SK-N-SH treated with all-trans-retinoic acid at 6 μM for 48 hours (cell line): ENCODE measurements around the gene SLC5A5.

ENCODE experiments used
- ATAC-seq: fragments of 200-7000 bp; cut with Tn5 transposase; 3 replicates; pipeline ENCODE4 v1.9.1; 2020; ENCODE audit warnings: mild to moderate bottlenecking, moderate library complexity
- ARNTL ChIP-seq: fragments of 450-650 bp; formaldehyde crosslinking; IDR thresholded peaks from 2 replicates; pipeline ENCODE4 v1.5.0; 2020; ENCODE audit warnings: low read depth, mild to moderate bottlenecking, moderate library complexity, borderline replicate concordance
- BACH2 ChIP-seq: fragments of 250-450 bp; sonication (Bioruptor Pico); IDR thresholded peaks from 2 replicates; pipeline ENCODE4 v1.9.0; 2021; ENCODE audit warnings: mild to moderate bottlenecking, borderline replicate concordance
- CSDC2 ChIP-seq: fragments of 250-450 bp; sonication (Bioruptor Pico); IDR thresholded peaks from 2 replicates; pipeline ENCODE4 v1.5.0; 2020; ENCODE audit warnings: mild to moderate bottlenecking, moderate library complexity
- ESRRG ChIP-seq: fragments of 250-450 bp; sonication (Bioruptor Pico); IDR thresholded peaks from 2 replicates; pipeline ENCODE4 v1.6.1; 2021; ENCODE audit warnings: mild to moderate bottlenecking
- GLIS3 ChIP-seq: fragments of 250-450 bp; sonication (Bioruptor Pico); IDR thresholded peaks from 2 replicates; pipeline ENCODE4 v1.5.0; 2020; ENCODE audit warnings: mild to moderate bottlenecking, moderate library complexity
- OSR1 ChIP-seq: fragments of 250-450 bp; sonication (Bioruptor Pico); IDR thresholded peaks from 2 replicates; pipeline ENCODE4 v1.8.0; 2022; ENCODE audit warnings: moderate library complexity, mild to moderate bottlenecking, inconsistent platforms
- RARB ChIP-seq: fragments of 250-450 bp; sonication (Bioruptor Pico); IDR thresholded peaks from 2 replicates; pipeline ENCODE4 v1.8.0; 2021; ENCODE audit warnings: mild to moderate bottlenecking, moderate library complexity
- SNAI2 ChIP-seq: fragments of 250-450 bp; sonication (Bioruptor Pico); IDR thresholded peaks from 2 replicates; pipeline ENCODE4 v1.5.0; 2020; ENCODE audit warnings: mild to moderate bottlenecking, moderate library complexity
- TCF4 ChIP-seq: fragments of 250-450 bp; sonication (Bioruptor Pico); IDR thresholded peaks from 2 replicates; pipeline ENCODE4 v1.8.0; 2021; ENCODE audit warnings: mild to moderate bottlenecking, moderate library complexity, borderline replicate concordance
- ZC3H10 ChIP-seq: fragments of 250-450 bp; sonication (Bioruptor Pico); IDR thresholded peaks from 2 replicates; pipeline ENCODE4 v1.5.1; 2021; ENCODE audit warnings: mild to moderate bottlenecking, moderate library complexity
- ZFP3 ChIP-seq: fragments of 250-450 bp; sonication (Bioruptor Pico); IDR thresholded peaks from 2 replicates; pipeline ENCODE4 v1.5.0; 2020; ENCODE audit warnings: mild to moderate bottlenecking, moderate library complexity
- ZFP30 ChIP-seq: fragments of 450-650 bp; formaldehyde crosslinking; IDR thresholded peaks from 2 replicates; pipeline ENCODE4 v1.5.0; 2022; ENCODE audit warnings: mild to moderate bottlenecking, moderate library complexity
- ZNF70 ChIP-seq: fragments of 450-650 bp; formaldehyde crosslinking; IDR thresholded peaks from 2 replicates; pipeline ENCODE4 v1.5.0; 2020; ENCODE audit warnings: mild to moderate bottlenecking, moderate library complexity
- ZNF8 ChIP-seq: fragments of 450-650 bp; formaldehyde crosslinking; IDR thresholded peaks from 2 replicates; pipeline ENCODE4 v1.5.0; 2020; ENCODE audit warnings: mild to moderate bottlenecking, moderate library complexity
- TF ChIP-seq, protein P1 (sequence below): fragments of 250-450 bp; sonication (Bioruptor Pico); IDR thresholded peaks from 2 replicates; pipeline ENCODE4 v1.5.0; 2020; ENCODE audit warnings: mild to moderate bottlenecking, moderate library complexity
- TF ChIP-seq, protein P2 (sequence below): fragments of 250-450 bp; sonication (Bioruptor Pico); IDR thresholded peaks from 2 replicates; pipeline ENCODE4 v1.5.1; 2021; ENCODE audit warnings: mild to moderate bottlenecking, moderate library complexity
- TF ChIP-seq, protein P3 (sequence below): fragments of 250-450 bp; sonication (Bioruptor Pico); IDR thresholded peaks from 2 replicates; pipeline ENCODE4 v1.8.0; 2020; ENCODE audit warnings: mild to moderate bottlenecking, moderate library complexity, borderline replicate concordance
- TF ChIP-seq, protein P4 (sequence below): fragments of 250-450 bp; sonication (Bioruptor Pico); IDR thresholded peaks from 2 replicates; pipeline ENCODE4 v1.5.1; 2020; ENCODE audit warnings: low read depth, mild to moderate bottlenecking, moderate library complexity
- TF ChIP-seq, protein P5 (sequence below): fragments of 250-450 bp; sonication (Bioruptor Pico); IDR thresholded peaks from 2 replicates; pipeline ENCODE4 v1.8.0; 2021; ENCODE audit warnings: low read depth, mild to moderate bottlenecking, moderate library complexity, borderline replicate concordance

SLC5A5 gene

DNA sequence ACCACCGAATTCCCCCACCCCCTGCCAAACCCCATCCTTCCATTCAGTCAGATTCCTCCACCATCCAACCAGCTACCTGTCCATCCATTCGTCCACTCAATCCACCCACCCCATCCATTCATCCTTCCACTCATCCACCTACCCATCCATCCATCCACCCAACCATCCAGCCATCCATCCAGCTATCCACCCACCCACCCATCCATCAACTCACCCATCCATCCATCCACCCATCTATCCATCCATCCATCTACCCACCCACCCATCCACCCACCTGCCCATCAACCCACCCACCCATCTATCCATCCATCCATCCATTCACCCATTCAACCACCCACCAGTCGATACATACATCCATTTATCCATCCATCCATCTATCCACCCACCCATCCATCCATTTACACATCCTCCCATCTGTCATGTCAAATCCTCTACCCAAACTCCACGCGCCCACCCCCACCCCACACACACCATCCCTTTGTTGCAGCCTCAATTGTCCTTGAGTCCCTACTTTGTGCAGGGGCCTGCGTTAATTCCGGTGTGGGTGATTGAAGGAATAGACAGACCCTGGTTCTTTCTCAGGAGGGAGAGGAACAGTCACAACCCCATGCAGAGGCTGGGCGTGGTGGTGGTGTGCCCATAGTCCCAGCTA, 5.3 kb upstream of the SLC5A5 start:
- no peak for TF ChIP-seq ARNTL (CRISPR knock-in tag)
- TF ChIP-seq CSDC2 = no peak
- TF ChIP-seq BACH2 (CRISPR knock-in tag) = no peak
- TF ChIP-seq, protein P1, sequence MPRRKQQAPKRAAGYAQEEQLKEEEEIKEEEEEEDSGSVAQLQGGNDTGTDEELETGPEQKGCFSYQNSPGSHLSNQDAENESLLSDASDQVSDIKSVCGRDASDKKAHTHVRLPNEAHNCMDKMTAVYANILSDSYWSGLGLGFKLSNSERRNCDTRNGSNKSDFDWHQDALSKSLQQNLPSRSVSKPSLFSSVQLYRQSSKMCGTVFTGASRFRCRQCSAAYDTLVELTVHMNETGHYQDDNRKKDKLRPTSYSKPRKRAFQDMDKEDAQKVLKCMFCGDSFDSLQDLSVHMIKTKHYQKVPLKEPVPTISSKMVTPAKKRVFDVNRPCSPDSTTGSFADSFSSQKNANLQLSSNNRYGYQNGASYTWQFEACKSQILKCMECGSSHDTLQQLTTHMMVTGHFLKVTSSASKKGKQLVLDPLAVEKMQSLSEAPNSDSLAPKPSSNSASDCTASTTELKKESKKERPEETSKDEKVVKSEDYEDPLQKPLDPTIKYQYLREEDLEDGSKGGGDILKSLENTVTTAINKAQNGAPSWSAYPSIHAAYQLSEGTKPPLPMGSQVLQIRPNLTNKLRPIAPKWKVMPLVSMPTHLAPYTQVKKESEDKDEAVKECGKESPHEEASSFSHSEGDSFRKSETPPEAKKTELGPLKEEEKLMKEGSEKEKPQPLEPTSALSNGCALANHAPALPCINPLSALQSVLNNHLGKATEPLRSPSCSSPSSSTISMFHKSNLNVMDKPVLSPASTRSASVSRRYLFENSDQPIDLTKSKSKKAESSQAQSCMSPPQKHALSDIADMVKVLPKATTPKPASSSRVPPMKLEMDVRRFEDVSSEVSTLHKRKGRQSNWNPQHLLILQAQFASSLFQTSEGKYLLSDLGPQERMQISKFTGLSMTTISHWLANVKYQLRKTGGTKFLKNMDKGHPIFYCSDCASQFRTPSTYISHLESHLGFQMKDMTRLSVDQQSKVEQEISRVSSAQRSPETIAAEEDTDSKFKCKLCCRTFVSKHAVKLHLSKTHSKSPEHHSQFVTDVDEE (CRISPR knock-in tag) = no peak
- no peak for TF ChIP-seq TCF4 (CRISPR knock-in tag)
- TF ChIP-seq, protein P2, sequence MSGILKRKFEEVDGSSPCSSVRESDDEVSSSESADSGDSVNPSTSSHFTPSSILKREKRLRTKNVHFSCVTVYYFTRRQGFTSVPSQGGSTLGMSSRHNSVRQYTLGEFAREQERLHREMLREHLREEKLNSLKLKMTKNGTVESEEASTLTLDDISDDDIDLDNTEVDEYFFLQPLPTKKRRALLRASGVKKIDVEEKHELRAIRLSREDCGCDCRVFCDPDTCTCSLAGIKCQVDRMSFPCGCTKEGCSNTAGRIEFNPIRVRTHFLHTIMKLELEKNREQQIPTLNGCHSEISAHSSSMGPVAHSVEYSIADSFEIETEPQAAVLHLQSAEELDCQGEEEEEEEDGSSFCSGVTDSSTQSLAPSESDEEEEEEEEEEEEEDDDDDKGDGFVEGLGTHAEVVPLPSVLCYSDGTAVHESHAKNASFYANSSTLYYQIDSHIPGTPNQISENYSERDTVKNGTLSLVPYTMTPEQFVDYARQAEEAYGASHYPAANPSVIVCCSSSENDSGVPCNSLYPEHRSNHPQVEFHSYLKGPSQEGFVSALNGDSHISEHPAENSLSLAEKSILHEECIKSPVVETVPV = no peak
- TF ChIP-seq GLIS3 (CRISPR knock-in tag) = no peak
- TF ChIP-seq ZNF8 (CRISPR knock-in tag) = no peak
- TF ChIP-seq ZC3H10 (CRISPR knock-in tag) = no peak
- TF ChIP-seq, protein P3, sequence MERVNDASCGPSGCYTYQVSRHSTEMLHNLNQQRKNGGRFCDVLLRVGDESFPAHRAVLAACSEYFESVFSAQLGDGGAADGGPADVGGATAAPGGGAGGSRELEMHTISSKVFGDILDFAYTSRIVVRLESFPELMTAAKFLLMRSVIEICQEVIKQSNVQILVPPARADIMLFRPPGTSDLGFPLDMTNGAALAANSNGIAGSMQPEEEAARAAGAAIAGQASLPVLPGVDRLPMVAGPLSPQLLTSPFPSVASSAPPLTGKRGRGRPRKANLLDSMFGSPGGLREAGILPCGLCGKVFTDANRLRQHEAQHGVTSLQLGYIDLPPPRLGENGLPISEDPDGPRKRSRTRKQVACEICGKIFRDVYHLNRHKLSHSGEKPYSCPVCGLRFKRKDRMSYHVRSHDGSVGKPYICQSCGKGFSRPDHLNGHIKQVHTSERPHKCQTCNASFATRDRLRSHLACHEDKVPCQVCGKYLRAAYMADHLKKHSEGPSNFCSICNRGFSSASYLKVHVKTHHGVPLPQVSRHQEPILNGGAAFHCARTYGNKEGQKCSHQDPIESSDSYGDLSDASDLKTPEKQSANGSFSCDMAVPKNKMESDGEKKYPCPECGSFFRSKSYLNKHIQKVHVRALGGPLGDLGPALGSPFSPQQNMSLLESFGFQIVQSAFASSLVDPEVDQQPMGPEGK (CRISPR knock-in tag) = no peak
- TF ChIP-seq RARB (CRISPR knock-in tag) = no peak
- TF ChIP-seq ZFP3 (CRISPR knock-in tag) = no peak
- TF ChIP-seq, protein P4, sequence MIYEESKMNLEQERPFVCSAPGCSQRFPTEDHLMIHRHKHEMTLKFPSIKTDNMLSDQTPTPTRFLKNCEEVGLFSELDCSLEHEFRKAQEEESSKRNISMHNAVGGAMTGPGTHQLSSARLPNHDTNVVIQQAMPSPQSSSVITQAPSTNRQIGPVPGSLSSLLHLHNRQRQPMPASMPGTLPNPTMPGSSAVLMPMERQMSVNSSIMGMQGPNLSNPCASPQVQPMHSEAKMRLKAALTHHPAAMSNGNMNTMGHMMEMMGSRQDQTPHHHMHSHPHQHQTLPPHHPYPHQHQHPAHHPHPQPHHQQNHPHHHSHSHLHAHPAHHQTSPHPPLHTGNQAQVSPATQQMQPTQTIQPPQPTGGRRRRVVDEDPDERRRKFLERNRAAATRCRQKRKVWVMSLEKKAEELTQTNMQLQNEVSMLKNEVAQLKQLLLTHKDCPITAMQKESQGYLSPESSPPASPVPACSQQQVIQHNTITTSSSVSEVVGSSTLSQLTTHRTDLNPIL (CRISPR knock-in tag) = no peak
- TF ChIP-seq SNAI2 (CRISPR knock-in tag) = no peak
- no peak for TF ChIP-seq ZFP30
- TF ChIP-seq OSR1 (CRISPR knock-in tag) = no peak
- TF ChIP-seq, all 23 proteins: peak for 0
- ATAC-seq = peak; percentile 12

DNA sequence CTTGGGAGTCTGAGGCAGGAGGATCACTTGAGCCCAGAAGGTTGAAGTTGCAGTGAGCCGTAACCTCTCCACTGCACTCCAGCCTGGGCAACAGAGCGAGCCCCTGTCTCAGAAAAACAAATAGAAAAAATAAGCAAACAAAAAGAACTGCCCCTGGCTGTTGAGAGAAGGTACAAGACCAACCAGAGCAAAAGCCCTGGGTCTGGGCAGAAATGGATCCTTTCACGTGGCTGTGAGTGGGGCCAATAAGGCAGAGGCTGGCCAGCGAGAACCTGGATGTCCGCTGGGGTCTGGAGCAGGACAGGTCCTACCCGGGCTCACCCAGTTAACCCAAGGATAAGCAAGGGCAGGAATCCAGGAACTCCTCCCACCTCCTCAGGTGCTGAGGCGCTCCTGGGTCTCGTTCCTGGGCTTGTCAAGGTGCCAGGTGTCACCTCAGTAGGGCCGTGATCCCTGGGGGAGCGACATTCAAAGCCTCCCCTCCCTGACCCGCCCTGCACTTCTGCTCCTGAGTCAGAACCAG, 4.7 kb upstream of the SLC5A5 start:
- TF ChIP-seq, protein P3 (CRISPR knock-in tag) = no peak
- TF ChIP-seq SNAI2 (CRISPR knock-in tag) (no peak), RARB (CRISPR knock-in tag) (no peak), ZFP30 (no peak), ZNF70 (CRISPR knock-in tag) (no peak), ESRRG (CRISPR knock-in tag) (no peak), OSR1 (CRISPR knock-in tag) (no peak), GLIS3 (CRISPR knock-in tag) (no peak), ZC3H10 (CRISPR knock-in tag) (no peak)
- TF ChIP-seq, protein P5, sequence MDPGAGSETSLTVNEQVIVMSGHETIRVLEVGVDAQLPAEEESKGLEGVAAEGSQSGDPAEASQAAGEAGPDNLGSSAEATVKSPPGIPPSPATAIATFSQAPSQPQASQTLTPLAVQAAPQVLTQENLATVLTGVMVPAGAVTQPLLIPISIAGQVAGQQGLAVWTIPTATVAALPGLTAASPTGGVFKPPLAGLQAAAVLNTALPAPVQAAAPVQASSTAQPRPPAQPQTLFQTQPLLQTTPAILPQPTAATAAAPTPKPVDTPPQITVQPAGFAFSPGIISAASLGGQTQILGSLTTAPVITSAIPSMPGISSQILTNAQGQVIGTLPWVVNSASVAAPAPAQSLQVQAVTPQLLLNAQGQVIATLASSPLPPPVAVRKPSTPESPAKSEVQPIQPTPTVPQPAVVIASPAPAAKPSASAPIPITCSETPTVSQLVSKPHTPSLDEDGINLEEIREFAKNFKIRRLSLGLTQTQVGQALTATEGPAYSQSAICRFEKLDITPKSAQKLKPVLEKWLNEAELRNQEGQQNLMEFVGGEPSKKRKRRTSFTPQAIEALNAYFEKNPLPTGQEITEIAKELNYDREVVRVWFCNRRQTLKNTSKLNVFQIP (CRISPR knock-in tag) = no peak
- TF ChIP-seq, all 23 proteins: peak for 0
- peak; percentile 7 for ATAC-seq
